HPDE6-E6E7 (cell line): ENCODE measurements around the gene ARAP2.

ENCODE experiments used
- DNase-seq: peaks from one replicate; pipeline ENCODE4 v3.0.0; 2011; ENCODE audit warnings: missing footprints; ENCODE audit errors: extremely low spot score

The ARAP2 gene

GRCh38 chr4:36244257-36245082 lies at the start of gene ARAP2:
Gene ARAP2 (minus strand): TSS chr4:36244514. CDS start chr4:36229486, 15,028 bp downstream.
- DNase-seq, result peak; percentile 87

- DNase-seq, result peak; percentile 13
Measured at GRCh38 chr4:36292556-36293188, 48.4 kb upstream of the ARAP2 start.

GRCh38 chr4:36290641-36291040 lies 46.3 kb upstream of the ARAP2 start:
- no peak for DNase-seq

- DNase-seq, result no peak
Measured at GRCh38 chr4:36288731-36289426, 44.6 kb upstream of the ARAP2 start.

GRCh38 chr4:36286481-36286871 lies 42.2 kb upstream of the ARAP2 start:
- DNase-seq, result no peak

- DNase-seq, result peak; percentile 41
Measured at GRCh38 chr4:36285784-36286480, 41.6 kb upstream of the ARAP2 start.

GRCh38 chr4:36283912-36284465 lies 39.7 kb upstream of the ARAP2 start:
- no peak for DNase-seq

GRCh38 chr4:36282503-36283030 lies 38.3 kb upstream of the ARAP2 start:
- DNase-seq, result no peak

GRCh38 chr4:36281384-36282106 lies 37.2 kb upstream of the ARAP2 start, which contains the start of gene DTHD1:
Gene DTHD1 (plus strand): TSS chr4:36281616. CDS start chr4:36281759, 143 bp downstream.
- DNase-seq, result peak; percentile 53

- DNase-seq, result no peak
Measured at GRCh38 chr4:36280555-36280954, 36.2 kb upstream of the ARAP2 start.

- DNase-seq, result peak; percentile 56
Measured at GRCh38 chr4:36278789-36279188, 34.5 kb upstream of the ARAP2 start.

- no peak for DNase-seq
Measured at GRCh38 chr4:36277533-36277932, 33.2 kb upstream of the ARAP2 start.

- no peak for DNase-seq
Measured at GRCh38 chr4:36274158-36274557, 29.8 kb upstream of the ARAP2 start.

- DNase-seq, result peak; percentile 23
Measured at GRCh38 chr4:36273276-36273675, 29.0 kb upstream of the ARAP2 start.

GRCh38 chr4:36269533-36270173 lies 25.3 kb upstream of the ARAP2 start:
- DNase-seq, result no peak

- DNase-seq, result no peak
Measured at GRCh38 chr4:36269101-36269500, 24.8 kb upstream of the ARAP2 start.

GRCh38 chr4:36267486-36268268 lies 23.4 kb upstream of the ARAP2 start:
- no peak for DNase-seq

- no peak for DNase-seq
Measured at GRCh38 chr4:36264207-36264826, 20.0 kb upstream of the ARAP2 start.

- no peak for DNase-seq
Measured at GRCh38 chr4:36260731-36261130, 16.4 kb upstream of the ARAP2 start.
